UCSD-AML1 (cell line): ENCODE measurements around the gene BCL2L1.
A peak's percentile ranks its signal among the peaks of the same experiment; 100 is the strongest.
"Not testable (repeated sequence)": the region's sequence is repeated elsewhere in the genome, so short reads cannot be mapped to it uniquely, and the experiment has no call there.

Experiments
- DNase-seq: peaks from one replicate; lab custom pipeline; 2025; ENCODE audit not compliant: unreplicated experiment; lab: John Stamatoyannopoulos, UW

Gene BCL2L1

GRCh38 chr20:31677553-31678260, 45.0 kb downstream of the BCL2L1 start:
- DNase-seq, result no peak

- DNase-seq, result no peak
Observed at GRCh38 chr20:31676609-31676989, 46.1 kb downstream of the BCL2L1 start.

GRCh38 chr20:31675828-31676608, 46.6 kb downstream of the BCL2L1 start:
- peak; percentile 83 for DNase-seq

- peak; percentile 94 for DNase-seq
Observed at GRCh38 chr20:31674895-31675827, 47.5 kb downstream of the BCL2L1 start.

GRCh38 chr20:31673943-31674463, 48.7 kb downstream of the BCL2L1 start:
- DNase-seq, result no peak

GRCh38 chr20:31673435-31673834, 49.2 kb downstream of the BCL2L1 start:
- DNase-seq, result no peak

- no peak for DNase-seq
Observed at GRCh38 chr20:31671324-31671723, 51.3 kb downstream of the BCL2L1 start.

- DNase-seq, result no peak
Observed at GRCh38 chr20:31670371-31671228, 52.1 kb downstream of the BCL2L1 start.

- no peak for DNase-seq
Observed at GRCh38 chr20:31669876-31670275, 52.8 kb downstream of the BCL2L1 start.

GRCh38 chr20:31668944-31669343, 53.7 kb downstream of the BCL2L1 start:
- not testable (repeated sequence) for DNase-seq

- DNase-seq, result no peak
Observed at GRCh38 chr20:31667315-31668285, 55.1 kb downstream of the BCL2L1 start.

GRCh38 chr20:31666258-31667042, 56.2 kb downstream of the BCL2L1 start:
- no peak for DNase-seq

- DNase-seq, result no peak
Observed at GRCh38 chr20:31665753-31666152, 56.9 kb downstream of the BCL2L1 start.

GRCh38 chr20:31664696-31665354, 57.8 kb downstream of the BCL2L1 start:
- no peak for DNase-seq

GRCh38 chr20:31663838-31664695, 58.6 kb downstream of the BCL2L1 start:
- no peak for DNase-seq

- DNase-seq, result no peak
Observed at GRCh38 chr20:31663524-31663837, 59.2 kb downstream of the BCL2L1 start.

GRCh38 chr20:31662372-31662854, 60.3 kb downstream of the BCL2L1 start:
- no peak for DNase-seq
